A549 treated with GW870086 at 1 μM for 4 hours (cell line): Measurements from ENCODE around the gene EGLN2. TPM values are rescaled to one million over a fixed set of nuclear protein-coding genes. Genes with fewer than 3 reads are reported as not detected.

Experiments
- total RNA-seq: library from RNA; stranded (reverse); fragments of 200-300 nt; extraction: Qiagen RNA extraction; gene quantifications from 5 replicates; pipeline ENCODE4 v1.2.3, GENCODE V29; 2022; ENCODE audit warnings: low read depth

Gene EGLN2
- 74.8 to 93.5 TPM (median 90.2 TPM) in 5 replicates for total RNA-seq

DNA sequence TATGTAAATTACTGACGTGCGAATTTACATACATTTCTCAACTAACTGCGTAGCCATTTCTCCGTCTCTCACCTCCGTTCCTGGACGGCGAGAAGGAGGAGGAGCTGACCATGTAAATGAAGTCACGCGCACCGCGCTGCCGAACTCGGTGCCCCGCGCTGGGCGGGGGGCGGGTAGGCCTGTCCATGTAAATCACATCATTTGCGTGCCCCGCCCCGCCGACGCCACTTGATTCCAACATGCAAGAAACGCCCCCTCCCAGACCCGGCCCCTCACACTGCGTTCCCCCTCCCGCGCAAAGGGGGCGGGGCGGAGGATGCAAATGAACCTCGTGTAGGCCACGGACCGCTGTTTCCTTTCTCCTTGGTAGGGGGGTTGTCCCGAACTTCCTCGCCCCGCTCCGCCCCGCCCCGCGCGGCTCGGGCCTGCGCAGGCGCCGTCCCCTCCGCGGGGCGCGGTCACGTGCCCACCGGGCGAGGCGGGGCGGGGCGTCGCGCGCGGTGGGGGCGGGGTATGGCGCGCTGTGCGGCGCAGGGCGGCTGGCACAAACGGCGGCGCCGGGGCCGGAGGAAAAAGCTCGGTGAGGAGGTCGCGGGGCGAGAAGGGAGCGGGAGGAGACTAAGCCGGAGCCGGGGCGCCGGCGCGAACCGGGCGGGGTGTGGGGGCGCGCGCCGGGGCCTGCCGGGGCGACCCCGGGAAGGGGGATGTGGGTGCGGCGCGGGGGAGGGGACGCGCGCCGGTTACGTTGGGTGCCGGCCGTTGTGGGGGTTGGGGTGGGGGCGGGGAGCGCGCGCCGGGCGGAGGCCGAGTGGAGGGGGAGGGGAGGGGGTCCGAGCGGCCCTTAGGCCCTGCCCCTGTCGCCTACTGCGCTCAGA lies at the start of gene EGLN2:
TSS of gene EGLN2 (plus strand) at position 509 of the 875 bp plus-strand sequence. CDS start 1,382 bp downstream, outside the sequence.

DNA sequence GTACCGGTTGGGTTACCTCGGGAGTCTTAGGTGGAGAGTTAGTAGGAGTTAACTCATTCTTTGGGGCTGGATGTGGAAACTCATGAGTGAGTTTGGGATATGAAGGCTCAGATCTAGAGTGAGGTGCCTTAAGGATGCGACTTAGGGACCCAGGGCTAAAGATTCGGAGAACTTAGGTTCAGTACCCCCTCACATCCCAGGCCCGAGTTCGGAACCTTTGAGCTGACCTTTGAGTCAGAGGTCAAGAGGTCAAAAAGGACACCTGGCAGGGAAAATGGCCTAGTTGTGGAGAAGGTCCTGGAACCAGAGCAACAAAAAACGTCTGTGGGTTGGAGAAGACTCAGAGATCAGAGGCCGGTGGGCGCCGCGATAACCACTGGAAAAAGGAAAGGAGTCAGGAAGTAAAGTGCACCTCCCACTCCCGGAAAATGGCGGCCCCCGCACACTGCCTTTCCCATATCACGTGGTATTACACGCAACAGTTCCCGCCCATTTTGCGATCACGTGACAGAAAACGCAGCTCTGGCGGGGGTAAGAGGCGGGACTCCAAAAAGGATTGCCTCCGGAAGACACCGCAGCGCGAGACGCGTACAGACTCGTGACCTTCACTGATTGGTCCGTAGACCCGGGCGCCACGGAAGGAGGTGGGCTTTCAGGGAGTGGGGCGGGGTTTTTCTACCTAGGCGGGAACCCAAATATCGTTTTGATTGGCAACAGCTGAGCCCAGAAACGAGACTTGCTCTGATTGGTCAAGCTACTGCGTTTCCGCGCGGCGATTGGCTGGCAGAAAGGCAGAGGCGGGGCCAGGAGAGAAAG lies 48.7 kb upstream of the EGLN2 start, which contains the start of gene ACTMAP:
TSS of gene ACTMAP (minus strand) at position 420 of the 816 bp plus-strand sequence. CDS start 674 bp downstream, outside the sequence.

GRCh38 chr19:40750874-40751537 lies 48.0 kb upstream of the EGLN2 start, which contains the start of gene SNRPA:
Gene SNRPA (plus strand): TSS chr19:40751203. CDS start chr19:40751409, 206 bp downstream.

GRCh38 chr19:40774916-40775631 lies 23.9 kb upstream of the EGLN2 start, which contains the start of gene MIA:
Gene MIA (plus strand): TSS chr19:40775521. CDS start chr19:40775543, 22 bp downstream.

GRCh38 chr19:40777937-40778705 lies 20.9 kb upstream of the EGLN2 start, which contains the start of gene RAB4B:
Gene RAB4B (plus strand): TSS chr19:40778247. CDS start chr19:40778376, 129 bp downstream.

GRCh38 chr19:40850277-40850676 lies 51.3 kb downstream of the EGLN2 start, which contains the start of gene CYP2A6:
Gene CYP2A6 (minus strand): TSS chr19:40850447. CDS start chr19:40850426, 21 bp downstream.

Other genes starting within 250 kb of the EGLN2 start
- gene SHKBP1, start 222.3 kb upstream of the EGLN2 start, total RNA-seq = 102 to 140 TPM (median 128 TPM) in 5 replicates
- 39.9 to 56.8 TPM (median 50.4 TPM) in 5 replicates for gene LTBP4, start 197.8 kb upstream of the EGLN2 start, total RNA-seq
- gene NUMBL, start 108.5 kb upstream of the EGLN2 start, total RNA-seq = 55.3 to 82.4 TPM (median 72.5 TPM) in 5 replicates
- 74.3 to 95.8 TPM (median 86.7 TPM) in 5 replicates for gene COQ8B, start 82.3 kb upstream of the EGLN2 start, total RNA-seq
- gene ITPKC, start 82.1 kb upstream of the EGLN2 start, total RNA-seq = 29.6 to 39.9 TPM (median 35.7 TPM) in 5 replicates
- gene ACTMAP, start 48.7 kb upstream of the EGLN2 start, total RNA-seq = 14.9 to 18.5 TPM (median 17.5 TPM) in 5 replicates
- gene SNRPA, start 48.0 kb upstream of the EGLN2 start, total RNA-seq = 146 to 179 TPM (median 154 TPM) in 5 replicates
- not detected in 5 replicates for gene MIA, start 23.7 kb upstream of the EGLN2 start, total RNA-seq
- 14.1 to 21.1 TPM (median 18.3 TPM) in 5 replicates for gene RAB4B, start 20.9 kb upstream of the EGLN2 start, total RNA-seq
- gene CYP2A6, start 51.3 kb downstream of the EGLN2 start, total RNA-seq = not detected in 5 replicates
- gene CYP2A7, start 83.0 kb downstream of the EGLN2 start, total RNA-seq = not detected in 5 replicates
- gene CYP2B6, start 192.1 kb downstream of the EGLN2 start, total RNA-seq = 0.03 TPM in 1 of 5 replicates, not detected in the others